Esophagus squamous epithelium (tissue), 4 donors: ENCODE data around the gene HSDL2.

Experiments used
- CTCF ChIP-seq, 6 experiments: fragments of 450-650 bp in 4 of 6; fragments of 200-600 bp in 2 of 6; sonication (generic) in 2 of 6; IDR thresholded peaks; one replicate each; pipeline ENCODE4 v1.5.1; 2016 to 2019; ENCODE audit warnings: antibody characterized with exemption in 6 of 6, mild to moderate bottlenecking in 4 of 6, moderate library complexity in 4 of 6
- POLR2A ChIP-seq, 4 donors: fragments of 450-650 bp; IDR thresholded peaks; one replicate each; pipeline ENCODE4 v1.6.1; 2017; ENCODE audit warnings: antibody characterized with exemption in 4 of 4, mild to moderate bottlenecking in 4 of 4, moderate library complexity in 3 of 4

- TF ChIP-seq CTCF (IDR thresholded peaks at IDR 0.05) = no peak
- TF ChIP-seq POLR2A (IDR thresholded peaks at IDR 0.05) = no peak
Measured at GRCh38 chr9:112484607-112485006, 104.7 kb downstream of the HSDL2 start.
